H1 (cell line): ENCODE results near the gene UBE2G2. TPM values are rescaled to one million over a fixed set of nuclear protein-coding genes. Genes with fewer than 3 reads are reported as not detected.

Experiments used
- CTCF ChIA-PET: fragments of 300-600 bp; sonication (Branson Sonifier 250); formaldehyde crosslinking; loops from one replicate; lab custom pipeline; 2021; ENCODE audit not compliant: partially characterized antibody; lab: Charles Lee
- POLR2A ChIA-PET: fragments of 300-600 bp; sonication (Branson Sonifier 250); formaldehyde crosslinking; loops from one replicate; lab custom pipeline; 2021; ENCODE audit warnings: inconsistent platforms; ENCODE audit not compliant: partially characterized antibody; lab: Charles Lee
- DNase-seq, 2 experiments: peaks; one replicate each; pipeline versions ENCODE4 v3.0.0 to v3.0.0-alpha.2; 2010 to 2022; ENCODE audit warnings: low spot score in 2 of 2, low read depth in 1 of 2, mixed read lengths in 1 of 2
- FAIRE-seq: peaks from 2 replicates; lab custom pipeline; 2011; peaks lifted over from hg19 to GRCh38; lab: Jason Lieb, UNC
- H2AFZ ChIP-seq: 2 replicates; pipeline ENCODE4 v1.8.1; 2012; ENCODE audit warnings: low read length, inconsistent platforms
- H2AK5ac ChIP-seq: 2 replicates; pipeline ENCODE4 v1.6.1; 2013; ENCODE audit warnings: low read depth, low read length
- H2BK120ac ChIP-seq: replicated peaks from 2 replicates; pipeline ENCODE3; 2013; ENCODE audit warnings: low read depth, low read length, inconsistent platforms
- H2BK12ac ChIP-seq: 2 replicates; pipeline ENCODE4 v1.6.1; 2013; ENCODE audit warnings: low read depth, low read length
- H2BK15ac ChIP-seq: 2 replicates; pipeline ENCODE4 v1.6.1; 2013; ENCODE audit warnings: low read length
- H2BK20ac ChIP-seq: 2 replicates; pipeline ENCODE4 v1.6.1; 2013; ENCODE audit warnings: low read length
- H2BK5ac ChIP-seq: 2 replicates; pipeline ENCODE4 v1.6.1; 2013; ENCODE audit warnings: low read depth, low read length
- H3K14ac ChIP-seq: 2 replicates; pipeline ENCODE4 v1.6.1; 2013; ENCODE audit warnings: inconsistent platforms; ENCODE audit not compliant: insufficient read length
- H3K18ac ChIP-seq: 2 replicates; pipeline ENCODE4 v1.6.1; 2013; ENCODE audit warnings: low read length; ENCODE audit errors: extremely low read depth
- H3K23ac ChIP-seq: 2 replicates; pipeline ENCODE4 v1.6.1; 2013; ENCODE audit warnings: inconsistent platforms; ENCODE audit not compliant: insufficient read length
- H3K23me2 ChIP-seq: 2 replicates; pipeline ENCODE4 v1.6.1; 2013; ENCODE audit warnings: low read depth, low read length
- H3K27ac ChIP-seq: 2 replicates; pipeline ENCODE4 v1.6.1; 2011; ENCODE audit warnings: low read depth, low read length, inconsistent platforms
- H3K27me3 ChIP-seq, 4 experiments: replicated peaks in 1 of 4; 1 replicate in 1 of 4; 2 replicates in 3 of 4; pipeline versions ENCODE4 v1.6.1 to v1.8.1; 2011 to 2013; ENCODE audit warnings: low read length in 3 of 4, mild to moderate bottlenecking in 3 of 4, inconsistent platforms in 2 of 4, mixed read lengths in 2 of 4, moderate library complexity in 1 of 4; ENCODE audit not compliant: control insufficient read depth in 3 of 4, insufficient read depth in 3 of 4; ENCODE audit errors: extremely low read depth in 1 of 4
- H3K36me3 ChIP-seq, 4 experiments: 2 replicates each; pipeline versions ENCODE4 v1.6.1 to v1.8.1; 2011 to 2013; ENCODE audit warnings: mild to moderate bottlenecking in 4 of 4, low read length in 3 of 4, moderate library complexity in 2 of 4, control low read depth in 1 of 4, inconsistent platforms in 1 of 4; ENCODE audit not compliant: insufficient read depth in 4 of 4, control insufficient read depth in 2 of 4
- H3K4ac ChIP-seq: replicated peaks from 2 replicates; pipeline ENCODE3; 2013; ENCODE audit warnings: low read length, low read depth, mixed read lengths, inconsistent platforms; ENCODE audit not compliant: insufficient read length
- H3K4me1 ChIP-seq, 4 experiments: replicated peaks in 1 of 4; 1 replicate in 1 of 4; 2 replicates in 3 of 4; pipeline versions ENCODE4 v1.6.1 to v1.8.1; 2011 to 2013; ENCODE audit warnings: low read length in 3 of 4, inconsistent platforms in 2 of 4, mixed read lengths in 1 of 4; ENCODE audit not compliant: insufficient read depth in 4 of 4, control insufficient read depth in 3 of 4
- H3K4me2 ChIP-seq, 2 experiments: 2 replicates each; pipeline versions ENCODE4 v1.6.1 to v1.8.1; 2011 to 2013; ENCODE audit warnings: low read depth in 2 of 2, low read length in 2 of 2, control low read depth in 1 of 2, inconsistent platforms in 1 of 2, mild to moderate bottlenecking in 1 of 2; ENCODE audit not compliant: insufficient read depth in 1 of 2
- H3K4me3 ChIP-seq, 4 experiments: fragments of 200-600, 300-600 bp in 1 of 4; sonication (generic), shearing (Covaris generic), sonication (Bioruptor Twin) in 1 of 4; 2 replicates each; pipeline versions ENCODE4 v1.5.1 to v1.8.1; 2011 to 2016; ENCODE audit warnings: low read length in 4 of 4, low read depth in 3 of 4, control low read depth in 2 of 4, inconsistent platforms in 2 of 4, mild to moderate bottlenecking in 2 of 4, mixed read lengths in 1 of 4, moderate library complexity in 1 of 4; ENCODE audit not compliant: insufficient read depth in 2 of 4; ENCODE audit errors: extremely low read depth in 1 of 4
- H3K56ac ChIP-seq: replicated peaks from 2 replicates; pipeline ENCODE3; 2013; ENCODE audit warnings: low read depth, mild to moderate bottlenecking, mixed read lengths, low read length, inconsistent platforms; ENCODE audit not compliant: insufficient read length
- H3K79me1 ChIP-seq: 2 replicates; pipeline ENCODE4 v1.6.1; 2013; ENCODE audit warnings: low read depth, low read length, control low read depth
- H3K79me2 ChIP-seq, 2 experiments: 2 replicates each; pipeline versions ENCODE4 v1.6.1 to v1.8.1; 2012 to 2013; ENCODE audit warnings: low read length in 2 of 2, mild to moderate bottlenecking in 2 of 2, inconsistent platforms in 1 of 2; ENCODE audit not compliant: insufficient read depth in 2 of 2, control insufficient read depth in 1 of 2
- H3K9ac ChIP-seq, 4 experiments: replicated peaks in 1 of 4; 1 replicate in 1 of 4; 2 replicates in 3 of 4; pipeline versions ENCODE4 v1.6.1 to v1.8.1; 2011 to 2013; ENCODE audit warnings: low read depth in 3 of 4, low read length in 3 of 4, control low read depth in 2 of 4, mild to moderate bottlenecking in 2 of 4, moderate library complexity in 2 of 4, inconsistent platforms in 1 of 4; ENCODE audit errors: extremely low read depth in 1 of 4
- H3K9me3 ChIP-seq, 2 experiments: 2 replicates each; pipeline versions ENCODE4 v1.6.1 to v1.8.1; 2012 to 2013; ENCODE audit warnings: mild to moderate bottlenecking in 2 of 2, moderate library complexity in 2 of 2, control low read depth in 1 of 2, inconsistent platforms in 1 of 2, low read depth in 1 of 2, low read length in 1 of 2, mixed read lengths in 1 of 2; ENCODE audit not compliant: insufficient read depth in 2 of 2
- H4K20me1 ChIP-seq, 2 experiments: replicated peaks in 1 of 2; 2 replicates each; pipeline versions ENCODE3 to v1.8.1; 2011 to 2013; ENCODE audit warnings: inconsistent platforms in 2 of 2, low read length in 2 of 2, mild to moderate bottlenecking in 1 of 2; ENCODE audit not compliant: insufficient read depth in 2 of 2, control insufficient read depth in 1 of 2
- H4K5ac ChIP-seq: 2 replicates; pipeline ENCODE4 v1.6.1; 2013; ENCODE audit warnings: low read length, low read depth, mixed read lengths, inconsistent platforms; ENCODE audit not compliant: insufficient read length
- H4K8ac ChIP-seq: 2 replicates; pipeline ENCODE4 v1.8.0; 2013; ENCODE audit warnings: mild to moderate bottlenecking, moderate library complexity, low read length, inconsistent platforms; ENCODE audit not compliant: insufficient read depth; ENCODE audit errors: extremely low read depth
- H4K91ac ChIP-seq: replicated peaks from 2 replicates; pipeline ENCODE3; 2013; ENCODE audit warnings: low read length, mixed read lengths, inconsistent platforms; ENCODE audit not compliant: insufficient read length
- BRCA1 ChIP-seq: IDR thresholded peaks from 2 replicates; pipeline ENCODE4 v1.6.1; 2012; ENCODE audit warnings: low read depth, low read length, improper control_type of control experiment
- CTBP2 ChIP-seq: IDR thresholded peaks from 2 replicates; pipeline ENCODE4 v1.7.0; 2011; ENCODE audit warnings: borderline replicate concordance, mild to moderate bottlenecking, moderate library complexity, mixed read lengths, low read length; ENCODE audit not compliant: insufficient read depth, insufficient read length
- CTCF ChIP-seq, 3 experiments: IDR thresholded peaks; 1 replicate in 2 of 3; 2 replicates in 1 of 3; pipeline versions ENCODE4 v1.5.1 to v1.6.1; 2011; ENCODE audit warnings: low read length in 3 of 3, mild to moderate bottlenecking in 3 of 3, inconsistent platforms in 2 of 3, low read depth in 1 of 3, moderate library complexity in 1 of 3; ENCODE audit not compliant: insufficient read depth in 1 of 3; ENCODE audit errors: control extremely low read depth in 1 of 3
- TAF7 ChIP-seq: optimal IDR thresholded peaks from 2 replicates; pipeline ENCODE3; 2011; ENCODE audit warnings: low read depth, mild to moderate bottlenecking, inconsistent platforms, low read length, moderate library complexity, borderline replicate concordance
- TCF12 ChIP-seq: IDR thresholded peaks from 2 replicates; pipeline ENCODE4 v1.6.1; 2011; ENCODE audit warnings: low read depth, mild to moderate bottlenecking, low read length
- ZNF274 ChIP-seq: IDR thresholded peaks from 2 replicates; pipeline ENCODE4 v1.7.0; 2012; ENCODE audit warnings: low read length, borderline replicate concordance; ENCODE audit errors: extremely low read depth
- WGBS, 2 experiments: shearing (Covaris generic) in 1 of 2; methylation state at CpG; one replicate each; pipeline versions ENCODE4 v1.1.6 to v1.1.7; 2013 to 2015; ENCODE audit warnings: low lambda C conversion rate in 2 of 2, mixed read lengths in 2 of 2, inconsistent platforms in 1 of 2, low coverage in 1 of 2, missing lambda C conversion rate in 1 of 2; ENCODE audit not compliant: insufficient replicate concordance in 2 of 2, insufficient coverage in 1 of 2, insufficient read length in 1 of 2; ENCODE audit errors: extremely low coverage in 1 of 2, missing lambda C conversion rate in 1 of 2; 5-methylcytosine and 5-hydroxymethylcytosine counted together
- polyA plus RNA-seq, 7 experiments: library from polyadenylated mRNA; depleted of rRNA in 3 of 7; stranded (reverse) in 5 of 7; unstranded in 2 of 7; fragments of >200 nt in 5 of 7; fragments of 200-250 nt in 2 of 7; gene quantifications; 1 replicate in 5 of 7; 2 replicates in 1 of 7; 4 replicates in 1 of 7; pipeline versions ENCODE4 v1.2.1 to v1.2.3, GENCODE V29; 2011 to 2013; ENCODE audit warnings: missing spikeins in 2 of 7, mixed read lengths in 2 of 7
- total RNA-seq: library from RNA; stranded (reverse); fragmentation: NEBNext Ultra II Directional; extraction: Animal tissue kit (Norgen Biotek cat#: 25700); gene quantifications from 2 replicates; pipeline ENCODE4 v1.2.1, GENCODE V29; 2021

UBE2G2 gene
- total and polyA plus RNA-seq, 2 of the 8 experiments (the other 6 are each of a cell fraction or from before 2014, with no cell fraction given) = 96.3 to 101 TPM

- FAIRE-seq (no peak), DNase-seq (no peak)
- H3K23ac ChIP-seq = no peak overlapping the region
- H4K8ac ChIP-seq = no peak overlapping the region; the same call in 1 of the 2 replicates
- H4K20me1 ChIP-seq = peaks cover 0 to 3% of the 10 kb centered on the region in 2 experiments
- no peak overlapping the region for H3K14ac ChIP-seq
- peak overlapping the region; percentile 65; the same call in 1 of the 2 replicates for H2AK5ac ChIP-seq
- H3K79me2 ChIP-seq = no peaks in the 10 kb centered on the region
- peak overlapping the region; percentile 82 for H4K91ac ChIP-seq
- peak overlapping the region in 1 of 2 experiments; percentile 90; a peak in 2 of 4 replicates for H3K4me2 ChIP-seq
- no peak overlapping the region for H3K56ac ChIP-seq
- no peaks in the 10 kb centered on the region for H3K79me1 ChIP-seq
- no peak overlapping the region for H3K27ac ChIP-seq
- no peak overlapping the region for H2BK120ac ChIP-seq
- TF ChIP-seq CTCF (IDR thresholded peaks at IDR 0.05; ENCODE audit: control extremely low read depth in 1 of 3, insufficient read depth in 1 of 3, low read depth in 1 of 3, low read length in 3 of 3) (no peak), ZNF274 (no peak), BRCA1 (no peak), TCF12 (no peak), CTBP2 (no peak), TAF7 (no peak)
- CTCF ChIA-PET = interaction anchor here (0.7 to 4.2 kb wide), 11 partner anchors 10 to 221 kb away, joined by 3 to 28 read pairs (median 5); partner anchors contain the start of gene KRTAP10-9
- H3K4ac ChIP-seq = peak overlapping the region; percentile 2
- peak overlapping the region; percentile 13; the same call in 1 of the 2 replicates for H3K18ac ChIP-seq
- peak overlapping the region; percentile 72; the same call in 1 of the 2 replicates for H2BK15ac ChIP-seq
- 93% methylated on average over 43 of the region's 47 CpGs; no CpG with 5 or more reads in 1 of the 2 experiments for WGBS, 2 experiments
- no peaks in the 10 kb centered on the region for H3K36me3 ChIP-seq
- H3K9me3 ChIP-seq = peaks cover 8 to 10% of the 10 kb centered on the region in 2 experiments
- H2AFZ ChIP-seq = no peak overlapping the region
- peak overlapping the region; percentile 80; the same call in 1 of the 2 replicates for H2BK20ac ChIP-seq
- H2BK12ac ChIP-seq = peak overlapping the region; percentile 85; the same call in 1 of the 2 replicates
- 0 out of 7 replicates have a peak, but pooled peaks cover 0 to 7% (median under 1%) of the 10 kb centered on the region in 4 experiments for H3K27me3 ChIP-seq
- POLR2A ChIA-PET = interaction anchor here (1.0 to 2.2 kb wide), 6 partner anchors 10 to 51 kb away, joined by 3 to 10 read pairs (median 6); no protein-coding TSS in a partner anchor
- peak overlapping the region; percentile 71; the same call in 1 of the 2 replicates for H2BK5ac ChIP-seq
- H3K23me2 ChIP-seq = 0 out of 2 replicates have a peak, but pooled peaks cover 4% of the 10 kb centered on the region
- H3K4me1 ChIP-seq = peaks cover 0 to 33% (median 18%) of the 10 kb centered on the region in 4 experiments; a peak in 6 of 7 replicates
- no peak overlapping the region for H3K4me3 ChIP-seq
- no peak overlapping the region for H3K9ac ChIP-seq
- H4K5ac ChIP-seq = no peak overlapping the region
Measured at GRCh38 chr21:44749759-44750674, 51.6 kb downstream of the UBE2G2 start.
